Neural progenitor cell (in vitro differentiated cells): ENCODE measurements around the gene CDCA5. TPM values are rescaled to one million over a fixed set of nuclear protein-coding genes. Genes with fewer than 3 reads are reported as not detected.

Experiments used
- DNase-seq: peaks from one replicate; pipeline ENCODE4 v3.0.0-alpha.2; 2016; ENCODE audit warnings: low spot score
- H2AFZ ChIP-seq: fragments of 200-600 bp; sonication (generic); replicated peaks from 2 replicates; pipeline ENCODE4 v1.6.1; 2016; ENCODE audit warnings: antibody characterized with exemption
- H3F3A ChIP-seq: fragments of 200-600 bp; sonication (generic); 2 replicates; pipeline ENCODE4 v1.6.1; 2016; ENCODE audit warnings: antibody characterized with exemption, low read depth
- H3K27ac ChIP-seq: fragments of 200-600 bp; sonication (generic); 2 replicates; pipeline ENCODE4 v1.5.1; 2016; ENCODE audit warnings: mild to moderate bottlenecking
- H3K27me3 ChIP-seq: fragments of 200-600 bp; sonication (generic); 2 replicates; pipeline ENCODE4 v1.6.1; 2016; ENCODE audit warnings: mild to moderate bottlenecking, moderate library complexity
- H3K36me3 ChIP-seq: fragments of 200-600 bp; sonication (generic); 2 replicates; pipeline ENCODE4 v1.5.1; 2016
- H3K4me1 ChIP-seq: fragments of 200-600 bp; sonication (generic); 2 replicates; pipeline ENCODE4 v1.6.1; 2016; ENCODE audit warnings: mixed run types
- H3K4me2 ChIP-seq: fragments of 200-600 bp; sonication (generic); 2 replicates; pipeline ENCODE4 v1.6.1; 2016
- H3K4me3 ChIP-seq: fragments of 200-600 bp; sonication (generic); 2 replicates; pipeline ENCODE4 v1.5.1; 2016
- H3K79me2 ChIP-seq: fragments of 200-600 bp; sonication (generic); 2 replicates; pipeline ENCODE4 v1.6.1; 2016; ENCODE audit warnings: low read depth
- H3K9ac ChIP-seq: fragments of 200-600 bp; sonication (generic); 2 replicates; pipeline ENCODE4 v1.6.1; 2016
- H3K9me3 ChIP-seq: fragments of 200-600 bp; sonication (generic); 2 replicates; pipeline ENCODE4 v1.5.1; 2016; ENCODE audit warnings: low read depth
- H4K20me1 ChIP-seq: fragments of 200-600 bp; sonication (generic); 2 replicates; pipeline ENCODE4 v1.6.1; 2016; ENCODE audit warnings: low read depth
- H3K27ac Mint-ChIP-seq: 3 replicates; pipeline ENCODE4 v1.8.0; 2021; ENCODE audit warnings: mixed read lengths
- H3K27me3 Mint-ChIP-seq: 2 replicates; pipeline ENCODE4 v1.8.0; 2022; ENCODE audit warnings: low read depth, mild to moderate bottlenecking, inconsistent platforms, moderate library complexity, mixed read lengths; ENCODE audit not compliant: insufficient read depth
- H3K36me3 Mint-ChIP-seq: 3 replicates; pipeline ENCODE4 v1.8.0; 2021; ENCODE audit warnings: mixed read lengths
- H3K4me1 Mint-ChIP-seq: 3 replicates; pipeline ENCODE4 v1.8.0; 2021; ENCODE audit warnings: mixed read lengths
- H3K4me3 Mint-ChIP-seq: 3 replicates; pipeline ENCODE4 v1.8.0; 2021; ENCODE audit warnings: mild to moderate bottlenecking, moderate library complexity, mixed read lengths
- H3K9me3 Mint-ChIP-seq: 3 replicates; pipeline ENCODE4 v1.8.0; 2020; ENCODE audit warnings: mixed read lengths
- EZH2 ChIP-seq: fragments of 200-600 bp; sonication (generic); IDR thresholded peaks from 2 replicates; pipeline ENCODE4 v1.6.1; 2017; ENCODE audit warnings: antibody characterized with exemption, mild to moderate bottlenecking, moderate library complexity
- EZH2phosphoT487 ChIP-seq: fragments of 200-600 bp; sonication (generic); IDR thresholded peaks from 2 replicates; pipeline ENCODE4 v1.6.1; 2017; ENCODE audit warnings: antibody characterized with exemption
- total RNA-seq: library from RNA; depleted of rRNA; stranded (reverse); fragments of >200 nt; gene quantifications from 2 replicates; pipeline ENCODE4 v1.2.3, GENCODE V29; 2015; ENCODE audit warnings: low replicate concordance
- TF ChIP-seq, protein P1 (sequence below): fragments of 200-600 bp; sonication (generic); IDR thresholded peaks from 2 replicates; pipeline ENCODE4 v1.5.1; 2017; ENCODE audit warnings: antibody characterized with exemption, mild to moderate bottlenecking

The CDCA5 gene
- total RNA-seq, 1 donor from 2014 or later, result 46.7 TPM

- TF ChIP-seq EZH2phosphoT487 (no peak), EZH2 (no peak)
- TF ChIP-seq, protein P1, sequence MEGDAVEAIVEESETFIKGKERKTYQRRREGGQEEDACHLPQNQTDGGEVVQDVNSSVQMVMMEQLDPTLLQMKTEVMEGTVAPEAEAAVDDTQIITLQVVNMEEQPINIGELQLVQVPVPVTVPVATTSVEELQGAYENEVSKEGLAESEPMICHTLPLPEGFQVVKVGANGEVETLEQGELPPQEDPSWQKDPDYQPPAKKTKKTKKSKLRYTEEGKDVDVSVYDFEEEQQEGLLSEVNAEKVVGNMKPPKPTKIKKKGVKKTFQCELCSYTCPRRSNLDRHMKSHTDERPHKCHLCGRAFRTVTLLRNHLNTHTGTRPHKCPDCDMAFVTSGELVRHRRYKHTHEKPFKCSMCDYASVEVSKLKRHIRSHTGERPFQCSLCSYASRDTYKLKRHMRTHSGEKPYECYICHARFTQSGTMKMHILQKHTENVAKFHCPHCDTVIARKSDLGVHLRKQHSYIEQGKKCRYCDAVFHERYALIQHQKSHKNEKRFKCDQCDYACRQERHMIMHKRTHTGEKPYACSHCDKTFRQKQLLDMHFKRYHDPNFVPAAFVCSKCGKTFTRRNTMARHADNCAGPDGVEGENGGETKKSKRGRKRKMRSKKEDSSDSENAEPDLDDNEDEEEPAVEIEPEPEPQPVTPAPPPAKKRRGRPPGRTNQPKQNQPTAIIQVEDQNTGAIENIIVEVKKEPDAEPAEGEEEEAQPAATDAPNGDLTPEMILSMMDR, result no peak
- Mint-ChIP-seq H3K4me1 (peaks cover 23% of the 10 kb centered on the region), H3K4me3 (peak within 1 kb of the TSS; percentile 100), H3K27me3 (peaks cover 9% of the 10 kb centered on the region), H3K27ac (peak within 1 kb of the TSS; percentile 96), H3K9me3 (no peaks in the 10 kb centered on the region), H3K36me3 (peaks cover 9% of the 10 kb centered on the region)
- peaks cover 54% of the 10 kb centered on the region for H3F3A ChIP-seq
- H3K27me3 ChIP-seq, result no peaks in the 10 kb centered on the region
- H3K27ac ChIP-seq, result peak within 1 kb of the TSS; percentile 65
- H3K36me3 ChIP-seq, result peaks cover 4% of the 10 kb centered on the region
- H3K4me1 ChIP-seq, result peaks cover 10% of the 10 kb centered on the region
- H3K9me3 ChIP-seq, result no peaks in the 10 kb centered on the region
- peak within 1 kb of the TSS; percentile 55 for H2AFZ ChIP-seq
- H3K4me2 ChIP-seq, result peak within 1 kb of the TSS; percentile 95
- H4K20me1 ChIP-seq, result peaks cover 6% of the 10 kb centered on the region
- H3K4me3 ChIP-seq, result peak within 1 kb of the TSS; percentile 85
- DNase-seq, result peak; percentile 99
- H3K9ac ChIP-seq, result peak within 1 kb of the TSS; percentile 88
- peaks cover 49% of the 10 kb centered on the region for H3K79me2 ChIP-seq
Measured at GRCh38 chr11:65121865-65122696, 38.2 kb upstream of the CDCA5 start, which contains the start of the genes FAU and MRPL49. Gene FAU (minus strand): TSS chr11:65122134. CDS start chr11:65121813, 321 bp downstream. Gene MRPL49 (plus strand): TSS chr11:65122321. CDS start chr11:65122347, 26 bp downstream.

DNA sequence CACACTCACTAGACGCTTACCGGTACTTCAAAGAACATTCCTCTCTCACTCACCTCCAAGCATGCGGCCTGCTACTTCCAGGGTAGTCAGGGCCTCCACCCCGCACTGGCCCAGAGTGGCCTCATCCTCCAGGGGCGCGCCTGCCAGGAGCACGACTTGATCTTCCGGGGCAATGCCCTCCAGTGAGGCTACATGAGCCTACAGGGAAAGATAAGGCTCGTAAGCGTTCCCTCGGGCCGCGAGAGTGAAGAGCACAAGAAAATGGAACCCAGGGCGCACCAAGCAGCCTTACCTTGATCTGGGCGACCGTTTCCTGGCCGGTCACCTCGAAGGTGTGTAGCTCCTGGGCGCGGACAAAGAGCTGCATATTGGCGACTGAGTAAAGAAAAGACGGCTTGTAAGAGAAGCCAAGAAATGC lies 37.6 kb upstream of the CDCA5 start:
- Histone ChIP-seq H3K79me2 (peaks cover 51% of the 10 kb centered on the region), H3K36me3 (peaks cover 4% of the 10 kb centered on the region), H3K4me1 (peaks cover 10% of the 10 kb centered on the region), H3K4me3 (peak overlapping the region; percentile 85), H3K4me2 (peak overlapping the region; percentile 95), H3K27ac (no peak overlapping the region), H2AFZ (no peak overlapping the region), H3F3A (peaks cover 58% of the 10 kb centered on the region), H4K20me1 (peaks cover 6% of the 10 kb centered on the region), H3K27me3 (no peaks in the 10 kb centered on the region), H3K9me3 (no peaks in the 10 kb centered on the region), H3K9ac (peak overlapping the region; percentile 88)
- DNase-seq, result peak; percentile 39
- TF ChIP-seq EZH2, result no peak
- TF ChIP-seq, protein P1, result no peak
- Mint-ChIP-seq H3K27ac (peak overlapping the region; percentile 78), H3K36me3 (peaks cover 9% of the 10 kb centered on the region), H3K4me3 (peak overlapping the region; percentile 100), H3K9me3 (no peaks in the 10 kb centered on the region), H3K27me3 (peaks cover 9% of the 10 kb centered on the region), H3K4me1 (peaks cover 23% of the 10 kb centered on the region)

GRCh38 chr11:65120831-65121230 lies 37.0 kb upstream of the CDCA5 start:
- H3K9ac ChIP-seq, result peak overlapping the region; percentile 88
- DNase-seq, result no peak
- no peaks in the 10 kb centered on the region for H3K27me3 ChIP-seq
- Mint-ChIP-seq H3K4me3 (peak overlapping the region; percentile 100), H3K9me3 (no peaks in the 10 kb centered on the region), H3K36me3 (peaks cover 9% of the 10 kb centered on the region), H3K27ac (no peak overlapping the region), H3K27me3 (peaks cover 9% of the 10 kb centered on the region), H3K4me1 (peaks cover 23% of the 10 kb centered on the region)
- H4K20me1 ChIP-seq, result peaks cover 6% of the 10 kb centered on the region
- peaks cover 10% of the 10 kb centered on the region for H3K4me1 ChIP-seq
- H3K4me3 ChIP-seq, result peak overlapping the region; percentile 85
- H3K36me3 ChIP-seq, result peaks cover 4% of the 10 kb centered on the region
- no peak overlapping the region for H2AFZ ChIP-seq
- no peak for TF ChIP-seq EZH2phosphoT487
- no peak for TF ChIP-seq EZH2
- TF ChIP-seq, protein P1, result no peak
- H3K79me2 ChIP-seq, result peaks cover 56% of the 10 kb centered on the region
- H3K9me3 ChIP-seq, result no peaks in the 10 kb centered on the region
- peak overlapping the region; percentile 95 for H3K4me2 ChIP-seq
- H3F3A ChIP-seq, result peaks cover 65% of the 10 kb centered on the region
- H3K27ac ChIP-seq, result no peak overlapping the region
